OCI-M1 (cell line): Measurements from ENCODE around the gene PPP1R36.
"Not testable (repeated sequence)": the region's sequence is repeated elsewhere in the genome, so short reads cannot be mapped to it uniquely, and the experiment has no call there.

Source experiments
- DNase-seq: peaks from one replicate; lab custom pipeline; 2025; lab: John Stamatoyannopoulos, UW

Gene PPP1R36, protein sequence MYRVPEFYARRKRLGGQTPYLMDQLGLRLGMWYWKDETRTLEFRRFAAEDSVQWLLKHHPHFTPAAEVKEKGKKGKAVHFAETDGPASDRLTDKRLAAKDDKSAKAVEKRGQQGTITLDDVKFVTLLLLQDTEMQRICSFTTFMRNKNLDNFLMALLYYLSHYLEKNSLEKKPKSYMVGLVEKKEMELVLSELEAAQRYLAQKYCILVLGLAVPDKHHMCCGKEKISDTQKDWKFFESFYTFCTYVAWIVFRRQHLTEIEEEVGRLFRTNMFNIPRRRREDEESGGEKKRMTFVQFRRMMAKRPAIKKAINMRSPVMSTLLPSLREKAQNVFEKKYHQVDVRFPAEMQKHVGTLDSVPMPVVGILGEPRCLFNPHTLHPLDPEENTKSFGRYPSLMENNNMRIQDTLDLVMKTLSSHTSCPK

DNA sequence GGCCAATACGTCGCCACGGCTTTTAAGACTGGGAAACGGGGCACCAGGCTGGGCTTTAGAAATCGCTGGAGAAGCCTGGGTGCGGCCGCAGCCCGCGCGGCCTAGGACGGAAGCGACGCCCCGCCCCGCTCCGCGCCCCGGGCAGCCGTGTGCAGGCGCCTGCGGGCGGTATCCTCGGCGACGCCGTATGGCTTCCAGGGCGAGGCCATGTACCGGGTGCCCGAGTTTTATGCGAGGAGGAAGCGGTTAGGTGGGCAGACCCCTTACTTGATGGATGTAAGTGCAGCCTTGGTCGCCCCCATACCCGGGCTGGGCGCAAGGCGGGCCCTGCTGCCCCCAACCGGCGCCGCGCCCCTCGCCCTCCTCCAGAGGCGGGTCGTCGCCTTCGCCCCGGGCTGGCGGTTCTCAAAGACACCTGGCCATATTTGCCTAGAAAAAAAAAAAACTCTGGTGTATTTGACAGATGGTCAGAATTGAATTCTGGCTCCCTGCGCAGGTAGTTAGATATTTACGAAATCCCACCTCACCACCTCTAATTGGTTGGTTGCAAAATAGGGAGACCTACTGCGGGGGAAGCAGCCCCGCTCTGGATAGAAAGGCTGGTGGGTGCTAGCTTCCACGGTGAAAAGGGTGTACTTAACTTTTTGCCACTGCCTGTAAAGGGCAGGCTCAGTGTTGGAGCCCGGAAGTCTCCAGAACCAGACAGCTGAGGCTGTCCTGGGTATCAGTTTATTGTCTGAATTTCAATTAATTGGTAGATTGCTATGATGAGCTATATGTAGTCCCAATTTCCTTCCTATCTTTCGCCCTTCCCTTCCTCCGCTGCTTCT, at the start of gene PPP1R36:
Gene PPP1R36 (plus strand): TSS at position 171 of the 830 bp plus-strand sequence. CDS start 37 bp downstream, at position 208.
- no peak for DNase-seq

DNA sequence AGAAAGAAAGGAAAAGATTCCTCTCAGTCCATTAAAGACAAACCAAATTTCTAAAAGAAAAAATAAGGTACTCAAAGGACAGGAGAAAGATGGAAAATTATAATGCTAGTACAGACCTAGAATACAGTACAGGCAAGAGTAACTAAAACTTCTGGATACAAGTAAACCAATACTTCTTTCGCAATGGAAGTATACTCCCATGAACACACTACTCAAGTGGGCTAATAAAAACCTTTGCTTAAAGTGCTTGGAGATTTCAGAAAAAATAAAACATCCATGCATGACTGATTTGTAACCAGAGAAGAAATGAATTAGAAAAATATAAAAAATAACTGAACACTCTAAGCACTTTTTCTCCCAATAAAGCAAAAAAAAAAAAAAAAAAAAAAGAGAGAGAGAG, 49.7 kb upstream of the PPP1R36 start:
- DNase-seq: no peak

GRCh38 chr14:64501411-64502171, 48.2 kb upstream of the PPP1R36 start:
- peak; percentile 53 for DNase-seq

GRCh38 chr14:64502456-64502855, 47.3 kb upstream of the PPP1R36 start:
- no peak for DNase-seq

DNA sequence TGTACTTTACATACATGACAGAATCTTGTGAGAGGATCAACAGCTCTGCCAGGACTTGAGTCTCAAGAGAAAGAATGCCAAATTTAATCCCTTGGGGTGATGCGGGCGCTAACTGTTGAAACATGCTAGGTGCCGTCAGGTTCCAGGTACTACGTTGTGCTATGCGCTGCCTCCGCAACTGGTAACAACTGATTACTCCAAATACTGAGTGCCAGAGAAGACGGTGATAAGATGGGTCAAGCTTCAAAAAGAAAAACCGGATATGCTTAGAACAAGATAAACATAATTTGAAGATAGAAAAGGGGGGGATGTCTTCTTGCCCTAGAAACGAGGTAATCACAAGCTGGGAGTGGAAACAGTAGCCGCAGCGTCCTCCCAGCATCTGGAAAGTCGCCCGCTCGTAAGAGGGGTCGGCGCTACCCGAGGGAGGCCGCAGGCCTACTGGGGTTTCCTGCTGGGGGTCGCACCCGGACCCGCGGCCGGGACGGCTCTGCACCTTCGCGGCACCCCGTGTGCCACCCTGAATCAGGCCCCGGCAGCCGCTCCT, 46.8 kb upstream of the PPP1R36 start:
- peak; percentile 70 for DNase-seq

DNA sequence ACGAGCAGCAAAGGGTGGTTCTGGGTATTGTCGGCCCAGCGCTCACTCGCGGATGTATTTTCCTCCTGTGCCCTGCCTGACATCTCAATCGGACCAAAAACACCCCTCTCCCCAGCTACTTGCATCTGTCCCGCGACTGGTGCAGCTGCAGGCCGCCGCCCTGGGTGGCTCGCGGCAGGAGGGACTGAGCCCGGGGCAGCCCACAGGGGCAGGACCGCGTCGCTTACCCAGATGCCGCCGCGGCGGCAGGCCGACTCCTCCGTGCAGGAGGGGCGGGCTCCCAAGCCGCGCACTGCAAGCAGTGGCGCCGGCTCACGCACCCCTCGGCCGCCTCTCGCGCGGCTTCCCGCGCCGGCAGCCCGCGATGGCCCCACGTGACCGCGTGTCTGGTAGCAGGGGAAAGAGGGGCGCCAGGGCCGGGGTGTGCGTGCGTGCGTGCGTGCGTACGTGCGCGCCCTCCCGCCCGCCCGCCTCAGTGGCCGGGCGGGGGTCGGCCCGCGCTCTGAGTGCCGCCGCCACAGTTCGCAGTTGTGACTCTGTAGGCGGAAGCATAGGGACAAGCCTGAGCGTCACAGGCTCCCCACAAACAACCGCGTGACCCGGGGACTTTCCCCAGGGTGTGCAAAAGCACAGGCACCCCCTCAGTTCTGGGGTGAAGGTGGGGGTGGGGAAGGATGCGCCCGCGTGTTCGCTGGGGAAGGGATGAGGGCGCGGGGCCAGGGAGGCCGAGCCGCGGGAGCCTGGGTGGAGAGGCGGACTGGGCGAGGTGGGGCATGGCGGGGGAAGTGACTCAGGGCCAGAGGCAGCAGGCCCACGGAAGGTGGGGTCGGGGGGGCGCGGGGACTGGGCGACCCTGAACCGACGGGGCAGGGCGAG, 46.1 kb upstream of the PPP1R36 start, which contains the start of gene ZBTB25:
Gene ZBTB25 (minus strand): TSS at position 405 of the 876 bp plus-strand sequence. CDS start 13,305 bp downstream, outside the sequence.
- DNase-seq: peak; percentile 87

- peak; percentile 80 for DNase-seq
These were observed 45.4 kb upstream of the PPP1R36 start, which contains the start of gene ZBTB1 for GRCh38 chr14:64504310-64504896. TSS of gene ZBTB1 (plus strand) at chr14:64504770. CDS start at chr14:64521505, 16,735 bp downstream.

- peak; percentile 89 for DNase-seq
These were observed 44.6 kb upstream of the PPP1R36 start for GRCh38 chr14:64504897-64505794.

- peak; percentile 35 for DNase-seq
These were observed 43.0 kb upstream of the PPP1R36 start for GRCh38 chr14:64506721-64507120.

- peak; percentile 40 for DNase-seq
These were observed 42.2 kb upstream of the PPP1R36 start for GRCh38 chr14:64507376-64508156.

- DNase-seq: peak; percentile 67
These were observed 41.5 kb upstream of the PPP1R36 start for GRCh38 chr14:64508215-64508776.

- DNase-seq: no peak
These were observed 40.7 kb upstream of the PPP1R36 start for GRCh38 chr14:64509036-64509435.

DNA sequence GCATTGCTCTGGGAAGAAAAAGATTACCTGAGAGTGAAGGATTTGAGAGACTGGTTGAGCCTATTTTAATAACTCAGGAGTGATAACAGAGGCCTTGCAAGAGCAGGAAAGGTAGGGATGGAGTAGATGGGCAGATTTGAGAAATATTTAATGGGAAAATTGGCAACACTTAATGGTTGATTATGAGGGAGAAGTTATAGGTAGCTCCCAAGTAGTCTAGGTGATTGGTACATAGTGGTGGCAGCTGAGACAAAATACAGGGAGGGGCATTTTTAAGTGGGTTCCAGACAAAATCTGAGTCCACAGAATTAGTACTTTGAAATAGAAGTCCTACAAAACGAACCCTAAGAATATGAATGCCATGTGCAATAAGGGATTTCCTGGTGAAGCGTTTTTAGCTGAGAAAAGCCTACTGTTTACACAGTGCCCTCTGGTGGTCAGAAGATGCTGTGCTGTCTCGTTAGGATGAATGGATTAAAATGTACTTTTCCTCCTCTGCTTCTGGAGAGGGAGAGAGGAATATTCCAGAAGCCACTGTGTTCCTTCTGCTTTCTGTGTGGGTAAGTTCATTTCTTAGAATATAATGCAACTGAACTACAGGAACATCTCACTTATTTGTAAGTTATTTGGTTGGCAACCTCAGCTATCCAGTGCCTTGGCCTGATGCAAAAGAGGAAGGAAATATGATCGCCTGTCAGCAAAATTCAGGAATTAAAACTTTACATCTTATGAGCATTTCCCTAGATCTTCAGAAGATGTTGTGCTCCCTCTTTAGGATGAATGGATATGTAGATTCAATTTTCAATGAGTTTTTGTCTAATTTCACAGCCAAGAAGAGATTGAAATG, 38.7 kb upstream of the PPP1R36 start:
- DNase-seq: peak; percentile 80

DNA sequence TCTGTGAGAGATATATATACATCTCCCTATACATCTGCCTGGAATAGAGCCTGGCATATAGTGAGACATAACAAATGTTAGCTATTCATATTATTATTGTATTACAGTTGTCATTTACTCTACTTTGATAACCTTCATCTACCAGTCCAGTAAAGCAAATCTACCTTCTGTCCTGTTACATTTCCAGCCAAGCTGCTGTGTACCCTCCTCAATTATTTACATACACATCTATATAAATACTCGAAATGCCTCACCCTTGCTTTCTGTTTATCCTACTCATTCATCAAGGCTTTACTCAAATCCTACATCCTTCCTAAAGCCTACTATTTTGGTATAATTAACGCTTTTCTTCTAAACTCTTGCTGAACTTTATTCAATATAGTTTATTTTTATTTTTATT, 36.5 kb upstream of the PPP1R36 start:
- no peak for DNase-seq

- DNase-seq: no peak
These were observed 34.7 kb upstream of the PPP1R36 start for GRCh38 chr14:64515053-64515452.

DNA sequence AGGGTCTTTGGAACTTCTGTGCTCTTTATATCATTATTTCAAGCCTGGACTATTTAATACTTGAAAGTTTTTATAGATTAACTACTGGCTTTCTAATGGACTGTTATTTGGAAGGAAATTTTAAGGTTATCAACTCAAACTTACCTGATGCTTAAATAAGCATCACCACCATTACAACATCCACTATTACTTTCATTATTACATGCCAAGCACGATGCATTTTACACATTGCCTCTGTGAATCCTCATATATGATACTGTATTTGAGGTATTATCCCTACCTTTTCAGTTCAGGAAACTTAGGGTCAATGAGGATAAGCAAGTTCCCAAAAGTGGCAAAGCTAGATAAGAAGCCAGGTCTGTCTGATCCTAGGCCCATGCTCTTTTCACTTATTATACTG, 32.8 kb upstream of the PPP1R36 start:
- no peak for DNase-seq

GRCh38 chr14:64517667-64518066, 32.1 kb upstream of the PPP1R36 start:
- not testable (repeated sequence) for DNase-seq
